Gastroesophageal sphincter (tissue), 3 donors: ENCODE measurements around the gene UBXN6.

Experiments
- CTCF ChIP-seq, 4 experiments: fragments of 200-600 bp in 2 of 4; fragments of 450-650 bp in 2 of 4; sonication (generic) in 1 of 4; IDR thresholded peaks; one replicate each; pipeline ENCODE4 v1.5.1; 2017 to 2019; ENCODE audit warnings: antibody characterized with exemption in 4 of 4, mild to moderate bottlenecking in 2 of 4, moderate library complexity in 2 of 4
- EP300 ChIP-seq: sonication (generic); formaldehyde crosslinking; IDR thresholded peaks from one replicate; pipeline ENCODE4 v1.6.1; 2017; ENCODE audit warnings: antibody characterized with exemption, mild to moderate bottlenecking

GRCh38 chr19:4499318-4499717 is 41.7 kb upstream of the UBXN6 start:
- TF ChIP-seq EP300 (no peak), CTCF (IDR thresholded peaks at IDR 0.05) (no peak)
